GM12891 (cell line): ENCODE results near the gene CHI3L2.

ENCODE experiments used
- PAX5 ChIP-seq: IDR thresholded peaks from 2 replicates; pipeline ENCODE4 v1.6.1; 2011; ENCODE audit warnings: low read length, moderate library complexity, mild to moderate bottlenecking; ENCODE audit not compliant: insufficient read depth, severe bottlenecking
- POLR2A ChIP-seq: IDR thresholded peaks from 2 replicates; pipeline ENCODE4 v1.6.1; 2011; ENCODE audit warnings: low read depth, low read length, control low read depth
- POLR2AphosphoS5 ChIP-seq: IDR thresholded peaks from 2 replicates; pipeline ENCODE4 v1.6.1; 2011; ENCODE audit warnings: low read depth, low read length, control low read depth
- POU2F2 ChIP-seq: IDR thresholded peaks from 2 replicates; pipeline ENCODE4 v1.6.1; 2011; ENCODE audit warnings: low read depth, mild to moderate bottlenecking, control low read depth, low read length, moderate library complexity
- SPI1 ChIP-seq: IDR thresholded peaks from 2 replicates; pipeline ENCODE4 v1.6.1; 2011; ENCODE audit warnings: low read depth, low read length, control low read depth
- TAF1 ChIP-seq: IDR thresholded peaks from 2 replicates; pipeline ENCODE4 v1.6.1; 2011; ENCODE audit warnings: low read depth, low read length, control low read depth

DNA sequence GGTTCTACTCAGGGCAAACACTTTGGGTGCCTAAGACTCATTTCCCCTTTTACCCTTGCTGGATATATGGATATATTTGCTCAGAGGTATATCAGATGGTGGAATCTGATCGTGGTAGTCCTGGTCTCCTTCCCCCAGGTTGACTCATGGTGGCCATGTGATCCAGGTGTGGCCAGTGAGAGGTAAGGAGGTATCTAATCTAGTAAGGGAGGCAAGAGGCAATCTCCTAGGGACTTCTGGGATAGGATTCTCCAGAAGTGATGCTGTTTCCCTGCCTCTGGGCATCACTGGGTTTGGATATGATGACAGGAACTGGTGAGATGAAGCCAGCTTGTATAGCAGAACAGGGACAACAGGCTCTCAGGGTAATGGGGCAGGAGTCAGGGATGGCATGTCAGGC lies 18.6 kb upstream of the CHI3L2 start:
- TF ChIP-seq POLR2AphosphoS5 (no peak), POLR2A (no peak), TAF1 (no peak), SPI1 (no peak), POU2F2 (no peak), PAX5 (no peak)
